K562 (cell line): ENCODE data around the gene POLK. TPM values are rescaled to one million over a fixed set of nuclear protein-coding genes. Genes with fewer than 3 reads are reported as not detected.

Experiments used
- ATAC-seq: fragments of 200-7000 bp; cut with Tn5 transposase; 3 replicates; pipeline ENCODE4 v1.9.1; 2020; ENCODE audit warnings: moderate library complexity
- BruUV-seq: library from RNA; stranded (reverse); fragments of 400-500 nt; replicated peaks from 2 replicates; lab custom pipeline; 2021; lab: Mats Ljungman, UMichigan
- CTCF ChIA-PET: fragments of 300-600 bp; formaldehyde crosslinking; extraction: SDS; loops from one replicate; lab custom pipeline; 2021; ENCODE audit warnings: low intra/inter-chr PET ratio; lab: Yijun Ruan, JAX
- POLR2A ChIA-PET: fragments of 300-600, 350-650 bp; sonication (Branson Sonifier 250); formaldehyde crosslinking; extraction: SDS; loops from one replicate; lab custom pipeline; 2021; ENCODE audit warnings: antibody characterized with exemption, inconsistent platforms; lab: Yijun Ruan, JAX
- DNase-seq, 4 experiments: peaks; one replicate each; pipeline versions ENCODE4 v3.0.0 to v3.0.0-alpha.2; 2011 to 2018; ENCODE audit warnings: low spot score in 3 of 4, mixed read lengths in 3 of 4; ENCODE audit errors: extremely low read depth in 1 of 4
- FAIRE-seq: peaks from 2 replicates; lab custom pipeline; 2011; peaks lifted over from hg19 to GRCh38; lab: Jason Lieb, UNC
- H2AFZ ChIP-seq: 2 replicates; pipeline ENCODE4 v1.6.0; 2011; ENCODE audit warnings: low read depth, low read length, control low read depth, inconsistent platforms
- H3K27ac ChIP-seq: fragments of 200-600 bp; 3 replicates; pipeline ENCODE4 v1.8.0; 2011; ENCODE audit warnings: low read depth, mild to moderate bottlenecking, control low read depth, inconsistent platforms, low read length, moderate library complexity, mixed read lengths; ENCODE audit errors: extremely low read depth
- H3K27me3 ChIP-seq, 2 experiments: fragments of 300-600 bp in 1 of 2; 2 replicates in 1 of 2; 3 replicates in 1 of 2; pipeline versions ENCODE4 v1.6.0 to v1.8.0; 2011; ENCODE audit warnings: inconsistent platforms in 2 of 2, low read length in 2 of 2, mild to moderate bottlenecking in 1 of 2, mixed read lengths in 1 of 2, moderate library complexity in 1 of 2; ENCODE audit not compliant: control insufficient read depth in 2 of 2, insufficient read depth in 2 of 2
- H3K36me3 ChIP-seq: fragments of 300-600 bp; 3 replicates; pipeline ENCODE4 v1.8.0; 2011; ENCODE audit warnings: mild to moderate bottlenecking, low read length, inconsistent platforms; ENCODE audit not compliant: control insufficient read depth, insufficient read depth
- H3K4me1 ChIP-seq, 2 experiments: fragments of 200-600 bp in 1 of 2; replicated peaks in 1 of 2; 2 replicates in 1 of 2; 3 replicates in 1 of 2; pipeline versions ENCODE4 v1.5.1 to v1.8.0; 2011; ENCODE audit warnings: inconsistent platforms in 2 of 2, low read length in 2 of 2, mild to moderate bottlenecking in 1 of 2, mixed read lengths in 1 of 2, moderate library complexity in 1 of 2; ENCODE audit not compliant: control insufficient read depth in 2 of 2, insufficient read depth in 2 of 2
- H3K4me2 ChIP-seq: 2 replicates; pipeline ENCODE4 v1.6.1; 2011; ENCODE audit warnings: low read length, control low read depth, inconsistent platforms, mixed read lengths; ENCODE audit not compliant: insufficient read depth
- H3K4me3 ChIP-seq: fragments of 200-600 bp; sonication (generic), shearing (Covaris generic); 2 replicates; pipeline ENCODE4 v1.5.1; 2016; ENCODE audit warnings: control low read depth, inconsistent platforms
- H3K79me2 ChIP-seq: fragments of 200-600 bp; 3 replicates; pipeline ENCODE4 v1.8.0; 2011; ENCODE audit warnings: low read length, inconsistent platforms; ENCODE audit not compliant: control insufficient read depth, insufficient read depth
- H3K9ac ChIP-seq, 2 experiments: 2 replicates each; pipeline versions ENCODE4 v1.6.0 to v1.6.1; 2011; ENCODE audit warnings: low read depth in 2 of 2, low read length in 2 of 2, control low read depth in 1 of 2, inconsistent platforms in 1 of 2, mild to moderate bottlenecking in 1 of 2, mixed read lengths in 1 of 2; ENCODE audit not compliant: insufficient read depth in 1 of 2
- H3K9me1 ChIP-seq: one replicate; pipeline ENCODE4 v1.6.0; 2011; ENCODE audit warnings: inconsistent platforms, mild to moderate bottlenecking, low read length, moderate library complexity; ENCODE audit not compliant: control insufficient read depth, insufficient read depth
- H3K9me3 ChIP-seq: replicated peaks from 2 replicates; pipeline ENCODE4 v1.5.1; 2011; ENCODE audit warnings: low read depth, low read length, inconsistent platforms; ENCODE audit not compliant: control insufficient read depth, insufficient read depth
- H4K20me1 ChIP-seq: replicated peaks from 2 replicates; pipeline ENCODE4 v1.6.1; 2011; ENCODE audit warnings: low read length, inconsistent platforms, mixed read lengths; ENCODE audit not compliant: control insufficient read depth, insufficient read depth
- CEBPZ ChIP-seq: fragments of 150-350 bp; IDR thresholded peaks from 2 replicates; pipeline ENCODE4 v1.6.1; 2014; ENCODE audit warnings: low read depth, mild to moderate bottlenecking, low read length, borderline replicate concordance
- CTBP1 ChIP-seq: fragments of 450-650 bp; IDR thresholded peaks from 2 replicates; pipeline ENCODE4 v1.6.1; 2016; ENCODE audit warnings: borderline replicate concordance
- DMBX1 ChIP-seq: fragments of 250-450 bp; sonication (Bioruptor Pico); IDR thresholded peaks from 2 replicates; pipeline ENCODE4 v1.8.0; 2022; ENCODE audit warnings: inconsistent platforms, mild to moderate bottlenecking, moderate library complexity, borderline replicate concordance
- TEAD1 ChIP-seq, 2 experiments: fragments of 450-650 bp in 1 of 2; sonication (generic) in 1 of 2; formaldehyde crosslinking; IDR thresholded peaks; 2 replicates each; pipeline versions ENCODE4 v1.4.0 to v1.8.0; 2020 to 2022; ENCODE audit warnings: mild to moderate bottlenecking in 2 of 2, missing genetic modification reagents in 1 of 2
- TEAD4 ChIP-seq, 2 experiments: sonication (generic) in 1 of 2; formaldehyde crosslinking in 1 of 2; IDR thresholded peaks; 2 replicates each; pipeline versions ENCODE4 v1.6.1 to v1.8.0; 2012 to 2022; ENCODE audit warnings: borderline replicate concordance in 1 of 2, inconsistent platforms in 1 of 2, low read length in 1 of 2, mild to moderate bottlenecking in 1 of 2, missing genetic modification reagents in 1 of 2
- ZFP36 ChIP-seq: fragments of 150-350 bp; IDR thresholded peaks from 2 replicates; pipeline ENCODE4 v1.6.1; 2018; ENCODE audit warnings: low read length, low read depth; ENCODE audit not compliant: partially characterized antibody
- ZNF318 ChIP-seq, 2 experiments: fragments of 450-650 bp; IDR thresholded peaks; 2 replicates each; pipeline ENCODE4 v1.6.1; 2016; ENCODE audit warnings: mild to moderate bottlenecking in 2 of 2, borderline replicate concordance in 1 of 2, low read depth in 1 of 2, moderate library complexity in 1 of 2
- ZNF436 ChIP-seq: fragments of 250-450, 450-650 bp; sonication (Bioruptor Pico); formaldehyde crosslinking; IDR thresholded peaks from 2 replicates; pipeline ENCODE4 v1.7.0; 2020; ENCODE audit warnings: mild to moderate bottlenecking
- WGBS: fragments of 100-300 bp; shearing (Covaris generic); methylation state at CpG from one replicate; pipeline ENCODE4 v1.1.6; 2016; ENCODE audit warnings: low coverage, mixed read lengths; ENCODE audit not compliant: insufficient coverage; ENCODE audit errors: missing lambda C conversion rate; 5-methylcytosine and 5-hydroxymethylcytosine counted together
- in situ Hi-C: fragments of 300-500 bp; cut with MboI; formaldehyde crosslinking; loops from 4 replicates; pipeline ENCODE4 v1.15.0; 2018; ENCODE audit warnings: inconsistent platforms, mixed read lengths
- intact Hi-C: fragments of 100-400 bp; cut with micrococcal nuclease; formaldehyde crosslinking; loops from 2 replicates; pipeline ENCODE4 v1.14.2; 2022
- polyA plus RNA-seq, 8 experiments: library from polyadenylated mRNA; depleted of rRNA in 4 of 8; stranded (reverse) in 5 of 8; unstranded in 3 of 8; fragments of >200 nt; fragmentation: Nextera tagmentation in 2 of 8; fragmentation: Illumina TruSeq in 1 of 8; extraction: Ambion mirVana in 2 of 8; extraction: Trizol in 1 of 8; gene quantifications; 2 replicates each; pipeline versions ENCODE4 v1.2.1 to v1.2.3, GENCODE V29; 2011 to 2014; ENCODE audit warnings: inconsistent platforms in 1 of 8, missing spikeins in 1 of 8
- total RNA-seq, 7 experiments: library from RNA; depleted of rRNA in 6 of 7; stranded (reverse); fragments of >200 nt in 6 of 7; fragmentation: Illumina TruSeq in 2 of 7; extraction: Trizol in 2 of 7; gene quantifications; 2 replicates each; pipeline versions ENCODE4 v1.2.1 to v1.2.3, GENCODE V29; 2011 to 2021; ENCODE audit warnings: low replicate concordance in 1 of 7

Gene POLK
- total and polyA plus RNA-seq, 9 of the 15 experiments (the other 6 are each of a cell fraction or from before 2014, with no cell fraction given) = 6.1 to 31.6 (median 16.5) TPM

GRCh38 chr5:75620184-75620959 lies 108.7 kb downstream of the POLK start:
- Histone ChIP-seq H3K79me2 (no peaks in the 10 kb centered on the region), H2AFZ (no peak overlapping the region), H3K9me3 (no peaks in the 10 kb centered on the region), H3K27ac (no peak overlapping the region), H3K4me2 (no peak overlapping the region), H3K9me1 (no peaks in the 10 kb centered on the region), H3K36me3 (no peaks in the 10 kb centered on the region), H3K9ac (no peak overlapping the region), H3K4me3 (no peak overlapping the region), H3K27me3 (no peaks in the 10 kb centered on the region), H4K20me1 (no peaks in the 10 kb centered on the region), H3K4me1 (peaks cover 13 to 35% of the 10 kb centered on the region in 2 experiments)
- WGBS = 20% methylated on average over 4 of the region's 4 CpGs
- in situ Hi-C loops = no loop called here
- ChIA-PET POLR2A (interaction anchor here (0.6 to 1.3 kb wide), 4 partner anchors 8 to 38 kb away, joined by 3 to 5 read pairs (median 4); no protein-coding TSS in a partner anchor), CTCF (no interaction called here)
- FAIRE-seq = peak; percentile 40
- ATAC-seq = peak; percentile 32; the same call in 1 of the 3 replicates
- BruUV-seq = no TSS peak
- intact Hi-C loops = no loop called here
- DNase-seq = peak in 2 of 4 experiments; percentile 55 to 63
- TF ChIP-seq CEBPZ (no peak), TEAD1 (CRISPR knock-in tag; IDR thresholded peaks at IDR 0.05) (0 out of 4 replicates have a peak, but pooled peaks of 1 of the 2 experiments have one; percentile 51), CTBP1 (peak; percentile 52; the same call in 1 of the 2 replicates), DMBX1 (CRISPR knock-in tag) (no peak), ZNF436 (CRISPR knock-in tag) (no peak), ZNF318 (IDR thresholded peaks at IDR 0.05; ENCODE audit: borderline replicate concordance in 1 of 2, low read depth in 1 of 2) (no peak), ZFP36 (no peak), TEAD4 (IDR thresholded peaks at IDR 0.05; ENCODE audit: low read length) (peak; percentile 76), TEAD4 (CRISPR knock-in tag; IDR thresholded peaks at IDR 0.05; ENCODE audit: borderline replicate concordance) (no peak)
